ENCODE data around the gene PLPPR1. TPM values are rescaled to one million over a fixed set of nuclear protein-coding genes. Genes with fewer than 3 reads are reported as not detected.

The PLPPR1 gene
- polyA plus RNA-seq, 2 donors: 0.05 TPM; not detected in 1

DNA sequence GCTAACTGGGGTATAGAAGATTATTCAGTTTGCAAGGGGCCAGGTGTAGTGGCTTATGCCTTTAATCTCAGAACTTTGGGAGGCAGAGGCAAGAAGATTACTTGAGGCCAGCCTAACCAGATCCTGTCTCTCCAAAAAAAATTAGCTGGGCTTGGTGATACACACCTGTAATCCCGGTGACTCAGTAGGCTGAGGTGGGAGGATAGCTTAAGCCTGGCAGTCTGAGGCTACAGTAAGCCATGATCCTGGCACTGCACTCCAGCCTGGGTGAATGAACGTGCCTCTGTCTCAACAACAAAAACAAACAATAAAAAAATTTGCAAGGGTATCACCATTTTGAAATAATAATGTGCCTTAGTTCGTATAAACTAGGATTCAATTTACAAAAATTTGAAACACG lies 305.0 kb downstream of the PLPPR1 start:
- Histone ChIP-seq H3K27me3 (ENCODE audit: control insufficient read depth in 1 of 2, insufficient read depth in 2 of 2, low read length in 2 of 2) (no peaks in the 10 kb centered on the region), H3K4me3 (ENCODE audit: low read depth in 1 of 2, low read length in 2 of 2) (no peak overlapping the region), H3K27ac (ENCODE audit: low read depth in 2 of 2, low read length in 1 of 2) (no peak overlapping the region), H3K9me3 (ENCODE audit: control insufficient read depth in 2 of 2, insufficient read depth in 1 of 2, low read depth in 1 of 2, low read length in 1 of 2) (no peaks in the 10 kb centered on the region), H3K36me3 (ENCODE audit: control insufficient read depth in 2 of 2, insufficient read depth in 2 of 2, low read length in 1 of 2) (no peaks in the 10 kb centered on the region), H3K4me1 (ENCODE audit: control insufficient read depth in 2 of 2, insufficient read depth in 2 of 2, low read length in 1 of 2) (peaks cover 0 to 2% of the 10 kb centered on the region in 2 donors)
- 73 to 74% methylated on average over 4 of the region's 4 CpGs for WGBS, 2 donors

DNA sequence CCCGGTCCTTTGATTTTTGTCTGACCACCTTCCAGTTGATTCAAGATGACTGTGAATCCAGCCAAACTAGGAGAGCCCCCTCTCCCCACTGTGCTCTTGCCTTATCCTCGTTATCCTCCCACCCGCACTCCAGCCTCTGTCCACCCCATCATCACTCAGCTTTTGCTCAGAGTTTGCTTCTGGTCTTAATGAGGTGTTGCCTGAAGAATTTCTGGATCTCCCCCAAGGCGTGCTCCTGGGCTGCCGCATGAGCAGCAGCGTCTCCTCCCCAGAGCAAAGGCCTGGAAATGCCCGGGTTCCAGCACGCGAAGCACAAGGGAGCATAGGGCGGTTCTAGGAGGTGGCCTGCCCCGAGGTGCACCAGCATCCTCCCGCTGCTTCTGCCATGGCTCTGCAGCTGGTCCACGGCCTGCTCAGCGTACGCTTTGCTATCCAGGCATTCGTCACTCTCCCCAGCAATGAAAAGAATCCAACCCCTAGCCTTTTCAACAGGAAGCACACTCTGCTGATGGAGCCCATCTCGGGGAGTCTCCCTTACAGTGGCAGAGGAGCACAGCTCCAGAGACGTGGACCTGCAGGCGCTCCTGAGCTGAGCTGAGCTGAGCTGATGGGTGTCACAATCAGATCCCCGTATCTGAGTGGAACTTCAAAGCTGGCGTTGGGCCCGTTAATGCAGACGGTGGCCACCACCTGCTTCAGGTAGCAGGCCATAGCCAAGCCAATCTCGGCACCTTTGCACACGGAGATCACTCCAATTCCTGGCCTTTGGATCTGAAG lies 305.6 kb downstream of the PLPPR1 start:
- WGBS, 2 donors: 85 to 89% methylated on average over 25 of the region's 25 CpGs
- Histone ChIP-seq H3K9me3 (ENCODE audit: control insufficient read depth in 2 of 2, insufficient read depth in 1 of 2, low read depth in 1 of 2, low read length in 1 of 2) (no peaks in the 10 kb centered on the region), H3K4me1 (ENCODE audit: control insufficient read depth in 2 of 2, insufficient read depth in 2 of 2, low read length in 1 of 2) (peaks cover 0 to 2% of the 10 kb centered on the region in 2 donors), H3K36me3 (ENCODE audit: control insufficient read depth in 2 of 2, insufficient read depth in 2 of 2, low read length in 1 of 2) (no peaks in the 10 kb centered on the region), H3K27ac (ENCODE audit: low read depth in 2 of 2, low read length in 1 of 2) (no peak overlapping the region), H3K4me3 (ENCODE audit: low read depth in 1 of 2, low read length in 2 of 2) (no peak overlapping the region), H3K27me3 (ENCODE audit: control insufficient read depth in 1 of 2, insufficient read depth in 2 of 2, low read length in 2 of 2) (no peaks in the 10 kb centered on the region)

DNA sequence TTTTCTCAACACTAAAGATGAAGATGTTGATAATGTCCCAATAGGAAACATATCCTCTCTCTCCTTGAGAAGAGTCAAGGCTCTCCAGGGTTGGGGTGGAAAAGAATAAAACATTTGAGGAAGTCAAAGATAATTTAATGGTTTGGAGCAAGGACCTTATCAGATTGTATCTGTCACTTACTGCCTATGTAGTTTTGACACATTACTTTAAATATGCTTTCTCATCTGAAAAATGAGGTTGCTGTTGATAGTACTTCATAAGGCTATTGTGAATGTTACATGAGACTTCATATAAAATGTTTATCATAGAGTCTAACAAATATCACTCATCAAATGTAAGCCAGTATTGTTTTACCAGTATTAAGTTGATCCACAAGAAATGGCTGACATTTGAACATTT lies 307.6 kb downstream of the PLPPR1 start:
- Histone ChIP-seq H3K27me3 (ENCODE audit: control insufficient read depth in 1 of 2, insufficient read depth in 2 of 2, low read length in 2 of 2) (no peaks in the 10 kb centered on the region), H3K36me3 (ENCODE audit: control insufficient read depth in 2 of 2, insufficient read depth in 2 of 2, low read length in 1 of 2) (no peaks in the 10 kb centered on the region), H3K4me1 (ENCODE audit: control insufficient read depth in 2 of 2, insufficient read depth in 2 of 2, low read length in 1 of 2) (peaks cover 0 to 2% of the 10 kb centered on the region in 2 donors), H3K9me3 (ENCODE audit: control insufficient read depth in 2 of 2, insufficient read depth in 1 of 2, low read depth in 1 of 2, low read length in 1 of 2) (no peaks in the 10 kb centered on the region), H3K27ac (ENCODE audit: low read depth in 2 of 2, low read length in 1 of 2) (no peak overlapping the region), H3K4me3 (ENCODE audit: low read depth in 1 of 2, low read length in 2 of 2) (no peak overlapping the region)

DNA sequence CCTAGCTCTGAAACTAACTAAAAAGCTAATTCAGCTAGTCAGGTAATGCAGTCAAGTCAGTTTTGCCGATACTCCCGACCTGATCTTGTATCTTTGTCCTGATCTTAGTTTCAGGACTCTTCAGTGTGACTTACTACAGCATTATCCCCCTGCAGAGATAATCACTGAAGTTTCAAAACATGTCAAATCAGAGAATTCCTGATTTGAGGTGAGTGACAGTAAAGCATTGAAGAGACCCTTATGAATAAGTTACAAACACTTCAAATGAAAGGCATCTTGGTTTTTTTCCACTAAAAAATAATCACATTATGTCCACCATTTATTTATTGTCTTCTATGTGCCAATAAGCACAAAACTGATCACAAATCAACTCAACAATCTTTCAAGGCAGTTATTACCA lies 308.7 kb downstream of the PLPPR1 start:
- Histone ChIP-seq H3K9me3 (ENCODE audit: control insufficient read depth in 2 of 2, insufficient read depth in 1 of 2, low read depth in 1 of 2, low read length in 1 of 2) (no peaks in the 10 kb centered on the region), H3K36me3 (ENCODE audit: control insufficient read depth in 2 of 2, insufficient read depth in 2 of 2, low read length in 1 of 2) (no peaks in the 10 kb centered on the region), H3K4me3 (ENCODE audit: low read depth in 1 of 2, low read length in 2 of 2) (no peak overlapping the region), H3K27me3 (ENCODE audit: control insufficient read depth in 1 of 2, insufficient read depth in 2 of 2, low read length in 2 of 2) (no peaks in the 10 kb centered on the region), H3K27ac (ENCODE audit: low read depth in 2 of 2, low read length in 1 of 2) (no peak overlapping the region), H3K4me1 (ENCODE audit: control insufficient read depth in 2 of 2, insufficient read depth in 2 of 2, low read length in 1 of 2) (peaks cover 0 to 2% of the 10 kb centered on the region in 2 donors)
- WGBS, 2 donors: 85 to 86% methylated on average over 2 of the region's 2 CpGs

DNA sequence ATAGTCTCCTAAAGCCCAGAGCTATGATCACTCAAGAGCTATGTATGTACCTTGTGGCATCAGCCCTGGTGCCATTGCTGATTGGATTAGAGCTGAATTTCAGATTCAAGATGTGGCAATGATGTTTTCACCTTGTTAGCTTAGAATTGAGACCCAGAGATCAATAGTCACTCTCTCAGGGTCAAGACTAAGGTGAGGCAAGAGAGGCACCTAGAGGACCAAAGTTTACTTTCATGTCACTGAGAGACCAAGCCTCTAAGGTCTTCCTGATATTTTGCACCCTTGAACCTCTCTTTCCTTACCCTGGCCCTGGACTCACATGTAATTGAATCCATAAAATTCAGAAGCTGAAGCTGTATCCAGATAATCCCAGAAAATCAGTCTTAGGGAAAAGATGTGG lies 313.4 kb downstream of the PLPPR1 start:
- H3K4me1 ChIP-seq (ENCODE audit: control insufficient read depth in 2 of 2, insufficient read depth in 2 of 2, low read length in 1 of 2): no peaks in the 10 kb centered on the region
- H3K27me3 ChIP-seq (ENCODE audit: control insufficient read depth in 1 of 2, insufficient read depth in 2 of 2, low read length in 2 of 2): no peaks in the 10 kb centered on the region
- H3K36me3 ChIP-seq (ENCODE audit: control insufficient read depth in 2 of 2, insufficient read depth in 2 of 2, low read length in 1 of 2): no peaks in the 10 kb centered on the region
- H3K9me3 ChIP-seq (ENCODE audit: control insufficient read depth in 2 of 2, insufficient read depth in 1 of 2, low read depth in 1 of 2, low read length in 1 of 2): no peaks in the 10 kb centered on the region
- H3K27ac ChIP-seq (ENCODE audit: low read depth in 2 of 2, low read length in 1 of 2): no peak overlapping the region
- no peak overlapping the region for H3K4me3 ChIP-seq (ENCODE audit: low read depth in 1 of 2, low read length in 2 of 2)

DNA sequence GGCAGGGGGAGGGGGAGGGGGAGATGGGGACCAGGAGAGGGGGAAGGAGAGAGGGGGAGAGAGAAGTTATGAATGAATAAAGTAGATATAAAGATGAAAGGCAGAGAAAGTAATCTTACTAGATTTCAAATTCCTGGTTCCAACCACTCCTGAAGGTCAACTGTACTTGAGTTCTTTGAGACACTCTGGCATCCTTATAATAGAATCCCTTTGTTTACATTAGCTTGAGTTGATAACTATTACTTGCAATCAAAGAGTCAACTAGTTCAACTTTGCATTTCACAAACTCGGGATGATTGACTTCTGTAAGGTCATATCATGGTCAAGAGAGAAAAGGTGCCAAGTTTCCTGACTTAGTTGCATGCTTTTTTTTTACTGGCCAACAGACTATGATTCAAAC lies 314.1 kb downstream of the PLPPR1 start:
- WGBS, 2 donors: 35 to 40% methylated on average over 1 of the region's 1 CpG
- H3K27me3 ChIP-seq (ENCODE audit: control insufficient read depth in 1 of 2, insufficient read depth in 2 of 2, low read length in 2 of 2): no peaks in the 10 kb centered on the region
- no peak overlapping the region for H3K4me3 ChIP-seq (ENCODE audit: low read depth in 1 of 2, low read length in 2 of 2)
- H3K9me3 ChIP-seq (ENCODE audit: control insufficient read depth in 2 of 2, insufficient read depth in 1 of 2, low read depth in 1 of 2, low read length in 1 of 2): no peaks in the 10 kb centered on the region
- no peaks in the 10 kb centered on the region for H3K4me1 ChIP-seq (ENCODE audit: control insufficient read depth in 2 of 2, insufficient read depth in 2 of 2, low read length in 1 of 2)
- H3K27ac ChIP-seq (ENCODE audit: low read depth in 2 of 2, low read length in 1 of 2): no peak overlapping the region
- no peaks in the 10 kb centered on the region for H3K36me3 ChIP-seq (ENCODE audit: control insufficient read depth in 2 of 2, insufficient read depth in 2 of 2, low read length in 1 of 2)

DNA sequence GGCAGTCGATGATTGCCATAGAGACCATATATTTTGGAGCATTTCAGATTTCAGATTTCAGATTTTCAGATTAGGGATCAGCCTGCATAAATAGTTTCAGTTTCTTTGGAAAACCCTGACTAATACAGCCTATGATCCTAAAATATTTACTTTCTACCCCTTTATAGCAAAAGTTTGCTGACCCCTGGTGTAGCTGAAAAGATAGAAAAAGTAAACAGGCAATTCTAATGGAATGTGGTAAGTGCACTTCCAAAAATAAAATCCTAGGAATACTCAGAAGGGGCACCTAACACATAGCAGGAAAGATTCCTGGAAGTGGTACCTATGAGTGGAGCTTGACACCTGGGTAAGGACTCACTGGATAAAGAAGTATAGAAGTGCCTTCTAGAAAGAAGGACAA lies 321.8 kb downstream of the PLPPR1 start:
- 82 to 85% methylated on average over 1 of the region's 1 CpG for WGBS, 2 donors
- Histone ChIP-seq H3K27ac (ENCODE audit: low read depth in 2 of 2, low read length in 1 of 2) (no peak overlapping the region), H3K4me3 (ENCODE audit: low read depth in 1 of 2, low read length in 2 of 2) (no peak overlapping the region), H3K9me3 (ENCODE audit: control insufficient read depth in 2 of 2, insufficient read depth in 1 of 2, low read depth in 1 of 2, low read length in 1 of 2) (no peaks in the 10 kb centered on the region), H3K36me3 (ENCODE audit: control insufficient read depth in 2 of 2, insufficient read depth in 2 of 2, low read length in 1 of 2) (no peaks in the 10 kb centered on the region), H3K4me1 (ENCODE audit: control insufficient read depth in 2 of 2, insufficient read depth in 2 of 2, low read length in 1 of 2) (peaks cover 0 to 2% of the 10 kb centered on the region in 2 donors), H3K27me3 (ENCODE audit: control insufficient read depth in 1 of 2, insufficient read depth in 2 of 2, low read length in 2 of 2) (no peaks in the 10 kb centered on the region)

DNA sequence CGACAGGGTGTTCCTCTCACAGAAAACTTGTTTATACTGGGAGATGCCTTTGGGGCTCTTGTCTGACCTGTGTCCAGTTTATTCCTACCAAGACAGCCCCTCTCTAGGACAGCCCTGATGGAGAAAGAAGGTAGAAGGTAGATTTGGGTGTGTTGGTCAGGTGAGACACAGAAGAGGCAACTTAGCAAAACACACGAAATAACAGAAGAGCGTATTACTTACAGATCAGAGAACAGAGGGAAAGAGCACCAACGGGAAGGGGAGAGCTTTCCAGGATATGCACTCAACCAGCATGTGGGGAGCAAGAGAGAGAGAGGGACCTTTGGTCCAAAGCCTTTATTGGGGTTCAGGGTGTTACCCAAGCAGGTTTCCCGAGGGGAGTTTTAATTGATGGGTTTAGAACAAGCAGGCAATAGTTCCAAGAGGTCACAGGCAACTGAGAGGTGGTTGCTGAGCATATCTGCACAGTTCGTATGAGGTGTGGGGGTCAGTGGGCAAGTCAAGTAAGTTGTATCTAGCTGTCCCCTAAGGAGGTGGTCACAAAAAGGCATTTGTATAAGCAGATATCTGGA lies 324.5 kb downstream of the PLPPR1 start:
- Histone ChIP-seq H3K27ac (ENCODE audit: low read depth in 2 of 2, low read length in 1 of 2) (no peak overlapping the region), H3K36me3 (ENCODE audit: control insufficient read depth in 2 of 2, insufficient read depth in 2 of 2, low read length in 1 of 2) (no peaks in the 10 kb centered on the region), H3K4me3 (ENCODE audit: low read depth in 1 of 2, low read length in 2 of 2) (no peak overlapping the region), H3K27me3 (ENCODE audit: control insufficient read depth in 1 of 2, insufficient read depth in 2 of 2, low read length in 2 of 2) (no peaks in the 10 kb centered on the region), H3K9me3 (ENCODE audit: control insufficient read depth in 2 of 2, insufficient read depth in 1 of 2, low read depth in 1 of 2, low read length in 1 of 2) (no peaks in the 10 kb centered on the region), H3K4me1 (ENCODE audit: control insufficient read depth in 2 of 2, insufficient read depth in 2 of 2, low read length in 1 of 2) (peaks cover 0 to 2% of the 10 kb centered on the region in 2 donors)
- WGBS, 2 donors: 77 to 82% methylated on average over 6 of the region's 6 CpGs

DNA sequence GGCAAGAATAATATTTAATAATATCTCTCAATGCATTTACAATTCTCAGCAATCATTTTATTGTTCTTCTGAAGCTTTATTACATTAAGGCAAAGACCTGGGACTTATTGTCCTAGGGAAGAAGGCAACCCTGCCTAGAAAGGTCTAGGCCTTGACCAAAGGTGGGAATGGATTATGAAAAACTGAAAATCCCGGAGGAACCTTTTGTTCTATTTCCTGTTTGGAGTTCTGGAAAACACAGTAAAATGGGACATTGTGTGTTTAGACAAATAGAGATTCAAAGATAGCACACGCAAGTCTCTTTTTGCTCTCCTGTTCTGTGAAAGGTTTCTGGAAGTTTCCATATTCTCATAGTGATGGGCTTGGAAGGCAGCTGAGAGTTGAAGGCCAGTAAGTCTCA lies 325.2 kb downstream of the PLPPR1 start:
- Histone ChIP-seq H3K36me3 (ENCODE audit: control insufficient read depth in 2 of 2, insufficient read depth in 2 of 2, low read length in 1 of 2) (no peaks in the 10 kb centered on the region), H3K4me3 (ENCODE audit: low read depth in 1 of 2, low read length in 2 of 2) (no peak overlapping the region), H3K27ac (ENCODE audit: low read depth in 2 of 2, low read length in 1 of 2) (no peak overlapping the region), H3K27me3 (ENCODE audit: control insufficient read depth in 1 of 2, insufficient read depth in 2 of 2, low read length in 2 of 2) (no peaks in the 10 kb centered on the region), H3K4me1 (ENCODE audit: control insufficient read depth in 2 of 2, insufficient read depth in 2 of 2, low read length in 1 of 2) (peaks cover 0 to 2% of the 10 kb centered on the region in 2 donors), H3K9me3 (ENCODE audit: control insufficient read depth in 2 of 2, insufficient read depth in 1 of 2, low read depth in 1 of 2, low read length in 1 of 2) (no peaks in the 10 kb centered on the region)
- 81 to 83% methylated on average over 2 of the region's 2 CpGs for WGBS, 2 donors
